ENCODE results near the gene MOGAT2.

The MOGAT2 gene

GRCh38 chr11:75759832-75760231, 42.2 kb downstream of the MOGAT2 start:
- DNase-seq (ENCODE audit: low read depth, low spot score) = no peak

- DNase-seq (ENCODE audit: low read depth, low spot score) = no peak
Observed at GRCh38 chr11:75760243-75760642, 42.6 kb downstream of the MOGAT2 start.

GRCh38 chr11:75760710-75761493, 43.3 kb downstream of the MOGAT2 start:
- DNase-seq (ENCODE audit: low read depth, low spot score) = no peak

GRCh38 chr11:75762158-75762557, 44.5 kb downstream of the MOGAT2 start:
- no peak for DNase-seq (ENCODE audit: low read depth, low spot score)

GRCh38 chr11:75762885-75763284, 45.2 kb downstream of the MOGAT2 start:
- DNase-seq (ENCODE audit: low read depth, low spot score) = no peak

- DNase-seq (ENCODE audit: low read depth, low spot score) = no peak
Observed at GRCh38 chr11:75763846-75764245, 46.2 kb downstream of the MOGAT2 start.

GRCh38 chr11:75765116-75765515, 47.5 kb downstream of the MOGAT2 start:
- DNase-seq (ENCODE audit: low read depth, low spot score) = no peak

- DNase-seq (ENCODE audit: low read depth, low spot score) = no peak
Observed at GRCh38 chr11:75766443-75767227, 49.0 kb downstream of the MOGAT2 start.

GRCh38 chr11:75767228-75767572, 49.6 kb downstream of the MOGAT2 start:
- no peak for DNase-seq (ENCODE audit: low read depth, low spot score)

GRCh38 chr11:75767793-75768111, 50.1 kb downstream of the MOGAT2 start:
- DNase-seq (ENCODE audit: low read depth, low spot score) = no peak

GRCh38 chr11:75768112-75768908, 50.7 kb downstream of the MOGAT2 start, which contains the start of gene DGAT2:
Gene DGAT2, plus strand, starts transcription at chr11:75768778. Its CDS starts 214 bp downstream, at chr11:75768992.
- DNase-seq (ENCODE audit: low read depth, low spot score) = peak; percentile 47

GRCh38 chr11:75768909-75769771, 51.5 kb downstream of the MOGAT2 start:
- DNase-seq (ENCODE audit: low read depth, low spot score) = no peak

- DNase-seq (ENCODE audit: low read depth, low spot score) = no peak
Observed at GRCh38 chr11:75770102-75770501, 52.5 kb downstream of the MOGAT2 start.

GRCh38 chr11:75771646-75772410, 54.2 kb downstream of the MOGAT2 start:
- DNase-seq (ENCODE audit: low read depth, low spot score) = no peak

- no peak for DNase-seq (ENCODE audit: low read depth, low spot score)
Observed at GRCh38 chr11:75773595-75774353, 56.1 kb downstream of the MOGAT2 start.

- no peak for DNase-seq (ENCODE audit: low read depth, low spot score)
Observed at GRCh38 chr11:75775056-75775455, 57.4 kb downstream of the MOGAT2 start.

GRCh38 chr11:75776546-75776945, 58.9 kb downstream of the MOGAT2 start:
- no peak for DNase-seq (ENCODE audit: low read depth, low spot score)

- no peak for DNase-seq (ENCODE audit: low read depth, low spot score)
Observed at GRCh38 chr11:75777461-75778110, 59.9 kb downstream of the MOGAT2 start.

GRCh38 chr11:75778962-75779361, 61.3 kb downstream of the MOGAT2 start:
- no peak for DNase-seq (ENCODE audit: low read depth, low spot score)

All from activated naive CD8-positive, alpha-beta T cell treated with anti-CD3 and anti-CD28 coated beads, Interleukin-2, amount 50 U/mL, for 16 hours (primary cell).